A549 (cell line): ENCODE data around the gene NUAK1. TPM values are rescaled to one million over a fixed set of nuclear protein-coding genes. Genes with fewer than 3 reads are reported as not detected.

Experiments
- ATAC-seq, 2 experiments: fragments of 200-7000 bp in 1 of 2; fragments of >200 bp in 1 of 2; cut with Nextera tagmentation in 1 of 2; cut with Tn5 transposase in 1 of 2; 3 replicates each; pipeline versions ENCODE4 v1.8.0 to v1.9.1; 2018 to 2020; ENCODE audit warnings: mild to moderate bottlenecking in 1 of 2, moderate library complexity in 1 of 2
- CTCF ChIA-PET: fragments of 300-600 bp; sonication (Branson Sonifier 250); formaldehyde crosslinking; extraction: SDS; loops from one replicate; lab custom pipeline; 2021; ENCODE audit warnings: antibody characterized with exemption, inconsistent platforms; lab: Yijun Ruan, JAX
- POLR2A ChIA-PET: fragments of 350-600 bp; formaldehyde crosslinking; extraction: SDS; loops from one replicate; lab custom pipeline; 2021; ENCODE audit warnings: antibody characterized with exemption, inconsistent platforms; lab: Yijun Ruan, JAX
- DNase-seq, 2 experiments: peaks; one replicate each; pipeline versions ENCODE4 v3.0.0 to v3.0.0-alpha.2; 2011 to 2016; ENCODE audit warnings: low read depth in 1 of 2, low spot score in 1 of 2
- FAIRE-seq: peaks from 2 replicates; lab custom pipeline; 2011; peaks lifted over from hg19 to GRCh38; lab: Jason Lieb, UNC
- H3K27ac ChIP-seq, 2 experiments: fragments of >200 bp; sonication (Bioruptor Twin); formaldehyde crosslinking; 3 replicates each; pipeline ENCODE4 v1.5.1; 2016 to 2017
- H3K4me1 ChIP-seq: fragments of >200 bp; sonication (Bioruptor Twin); formaldehyde crosslinking; 3 replicates; pipeline ENCODE4 v1.6.1; 2016
- H3K4me2 ChIP-seq: fragments of >200 bp; sonication (Bioruptor Twin); formaldehyde crosslinking; 3 replicates; pipeline ENCODE4 v1.6.1; 2016
- H3K4me3 ChIP-seq: fragments of >200 bp; sonication (Bioruptor Twin); formaldehyde crosslinking; 3 replicates; pipeline ENCODE4 v1.5.1; 2016
- H3K9me3 ChIP-seq: fragments of >200 bp; sonication (Bioruptor Twin); formaldehyde crosslinking; 3 replicates; pipeline ENCODE4 v1.6.1; 2016
- ATOH8 ChIP-seq: fragments of 250-450 bp; sonication (Bioruptor Pico); IDR thresholded peaks from 2 replicates; pipeline ENCODE4 v1.5.0; 2020; ENCODE audit warnings: low read depth, mild to moderate bottlenecking, moderate library complexity
- BCL3 ChIP-seq: fragments of >200 bp; sonication (Bioruptor Twin); formaldehyde crosslinking; IDR thresholded peaks from 3 replicates; pipeline ENCODE4 v1.6.1; 2016
- BHLHE40 ChIP-seq: IDR thresholded peaks from 2 replicates; pipeline ENCODE4 v1.6.1; 2012; ENCODE audit warnings: low read depth, low read length, inconsistent platforms
- CBX8 ChIP-seq: fragments of 200-600 bp; sonication (generic); IDR thresholded peaks from 2 replicates; pipeline ENCODE4 v1.6.1; 2016
- ESRRA ChIP-seq: fragments of 150-350 bp; IDR thresholded peaks from 2 replicates; pipeline ENCODE4 v1.6.1; 2014; ENCODE audit warnings: mild to moderate bottlenecking, low read length, borderline replicate concordance
- FOSB ChIP-seq: fragments of 250-450 bp; sonication (Bioruptor Pico); IDR thresholded peaks from 2 replicates; pipeline ENCODE4 v1.5.0; 2020; ENCODE audit warnings: mild to moderate bottlenecking, moderate library complexity
- HDAC2 ChIP-seq: fragments of 200-600 bp; sonication (generic); IDR thresholded peaks from 2 replicates; pipeline ENCODE4 v1.6.1; 2016
- HES2 ChIP-seq: fragments of >200 bp; sonication (Bioruptor Twin); formaldehyde crosslinking; IDR thresholded peaks from 2 replicates; pipeline ENCODE4 v1.6.1; 2016
- HOXA7 ChIP-seq: fragments of 250-450 bp; sonication (Bioruptor Pico); IDR thresholded peaks from 2 replicates; pipeline ENCODE4 v1.5.0; 2020; ENCODE audit warnings: mild to moderate bottlenecking, moderate library complexity
- MAZ ChIP-seq: fragments of 150-350 bp; IDR thresholded peaks from 2 replicates; pipeline ENCODE4 v1.6.1; 2014; ENCODE audit warnings: antibody characterized with exemption, low read depth, low read length, borderline replicate concordance
- PHF8 ChIP-seq: fragments of 200-600 bp; sonication (generic); IDR thresholded peaks from 2 replicates; pipeline ENCODE4 v1.6.1; 2016; ENCODE audit warnings: low read depth, mild to moderate bottlenecking, antibody characterized with exemption, moderate library complexity, borderline replicate concordance
- RNF2 ChIP-seq: fragments of 200-600 bp; sonication (generic); IDR thresholded peaks from 2 replicates; pipeline ENCODE4 v1.6.1; 2016; ENCODE audit warnings: low read depth, mild to moderate bottlenecking, antibody characterized with exemption, moderate library complexity, borderline replicate concordance
- SMC3 ChIP-seq: fragments of >200 bp; sonication (Bioruptor Twin); formaldehyde crosslinking; IDR thresholded peaks from 3 replicates; pipeline ENCODE4 v1.6.1; 2018; ENCODE audit warnings: inconsistent platforms
- USF2 ChIP-seq: fragments of 450-650 bp; IDR thresholded peaks from 2 replicates; pipeline ENCODE4 v1.6.1; 2014; ENCODE audit warnings: antibody characterized with exemption
- WGBS: methylation state at CpG from one replicate; pipeline ENCODE4 v1.1.6; 2017; ENCODE audit errors: missing lambda C conversion rate; 5-methylcytosine and 5-hydroxymethylcytosine counted together
- polyA plus RNA-seq, 4 experiments: library from polyadenylated mRNA; depleted of rRNA in 3 of 4; stranded (reverse); fragments of >200 nt; fragmentation: RNase III in 1 of 4; extraction: RNeasy Plus Mini Kit Qiagen cat#74134 plus additional on column Dnase treatment in 1 of 4; gene quantifications; 2 replicates in 3 of 4; 3 replicates in 1 of 4; pipeline ENCODE4 v1.2.3, GENCODE V29; 2011 to 2017

Gene NUAK1
- polyA plus RNA-seq, 2 of the 4 experiments (the other 2 are of a cell fraction), result 20.8 to 22.3 TPM

- TF ChIP-seq ATOH8 (CRISPR knock-in tag) (no peak), HES2 (no peak), FOSB (CRISPR knock-in tag) (no peak), HOXA7 (CRISPR knock-in tag) (no peak), CBX8 (no peak)
Measured at GRCh38 chr12:106054049-106054448, 84.7 kb downstream of the NUAK1 start (continued).

- TF ChIP-seq ESRRA (no peak), BCL3 (no peak), HDAC2 (no peak), RNF2 (no peak), MAZ (no peak), BHLHE40 (no peak)
- TF ChIP-seq, all 56 proteins: peak for 0
Measured at GRCh38 chr12:106051853-106052531, 86.8 kb downstream of the NUAK1 start.

GRCh38 chr12:106049546-106049945 lies 89.2 kb downstream of the NUAK1 start:
- no peak overlapping the region for H3K27ac ChIP-seq
- TF ChIP-seq SMC3 (no peak), BCL3 (no peak), ATOH8 (CRISPR knock-in tag) (no peak), USF2 (no peak), PHF8 (no peak)
- WGBS, result 74% methylated on average over 5 of the region's 5 CpGs
- CTCF ChIA-PET, result no interaction called here
- no peak for ATAC-seq
- peaks cover 10% of the 10 kb centered on the region; the same call in 2 of the 3 replicates for H3K4me1 ChIP-seq
- POLR2A ChIA-PET, result no interaction called here
- FAIRE-seq, result no peak
- H3K4me3 ChIP-seq, result no peak overlapping the region
- H3K4me2 ChIP-seq, result no peak overlapping the region
- DNase-seq, result no peak
- H3K9me3 ChIP-seq, result no peaks in the 10 kb centered on the region

More at GRCh38 chr12:106051853-106052531, 86.8 kb downstream of the NUAK1 start:
- H3K9me3 ChIP-seq, result peaks cover 7% of the 10 kb centered on the region; the same call in 1 of the 3 replicates
- POLR2A ChIA-PET, result no interaction called here
- H3K4me3 ChIP-seq, result no peak overlapping the region
- H3K4me2 ChIP-seq, result no peak overlapping the region
- no peaks in the 10 kb centered on the region for H3K4me1 ChIP-seq
- FAIRE-seq (no peak), DNase-seq (no peak), ATAC-seq (no peak)
- CTCF ChIA-PET, result interaction anchor here (1.3 kb wide), 1 partner anchor 84 kb away, joined by 5 read pairs; no protein-coding TSS in a partner anchor
- H3K27ac ChIP-seq, result no peak overlapping the region
- WGBS, result 77% methylated on average over 6 of the region's 6 CpGs
